ENCODE measurements around the gene PARVB. TPM values are rescaled to one million over a fixed set of nuclear protein-coding genes. Genes with fewer than 3 reads are reported as not detected.

Gene PARVB
- total RNA-seq, 1 experiment from 2014 or later = 33.0 TPM

GRCh38 chr22:44162960-44163359, 138.9 kb downstream of the PARVB start:
- Histone ChIP-seq H3K36me3 (no peaks in the 10 kb centered on the region), H3K27ac (no peak overlapping the region), H3K4me3 (no peak overlapping the region), H3K4me1 (replicated peaks) (peaks cover 16% of the 10 kb centered on the region), H3K27me3 (replicated peaks) (no peaks in the 10 kb centered on the region), H3K9me3 (replicated peaks) (no peaks in the 10 kb centered on the region)
- DNase-seq (ENCODE audit: low read depth in 1 of 2, low spot score in 2 of 2) = no peak

GRCh38 chr22:44163536-44163935, 139.4 kb downstream of the PARVB start:
- peaks cover 10% of the 10 kb centered on the region for H3K4me1 ChIP-seq (replicated peaks)
- H3K27me3 ChIP-seq (replicated peaks) = no peaks in the 10 kb centered on the region
- H3K36me3 ChIP-seq = no peaks in the 10 kb centered on the region
- no peak for DNase-seq (ENCODE audit: low read depth in 1 of 2, low spot score in 2 of 2)
- no peak overlapping the region for H3K4me3 ChIP-seq
- H3K9me3 ChIP-seq (replicated peaks) = no peaks in the 10 kb centered on the region
- H3K27ac ChIP-seq = no peak overlapping the region

GRCh38 chr22:44164031-44164430, 139.9 kb downstream of the PARVB start:
- H3K27me3 ChIP-seq (replicated peaks) = no peaks in the 10 kb centered on the region
- no peak overlapping the region for H3K4me3 ChIP-seq
- no peak for DNase-seq (ENCODE audit: low read depth in 1 of 2, low spot score in 2 of 2)
- no peak overlapping the region for H3K27ac ChIP-seq
- no peaks in the 10 kb centered on the region for H3K36me3 ChIP-seq
- H3K4me1 ChIP-seq (replicated peaks) = peaks cover 6% of the 10 kb centered on the region
- no peaks in the 10 kb centered on the region for H3K9me3 ChIP-seq (replicated peaks)

- no peaks in the 10 kb centered on the region for H3K4me1 ChIP-seq (replicated peaks)
- H3K4me3 ChIP-seq = no peak overlapping the region
- no peak overlapping the region for H3K27ac ChIP-seq
- no peak for DNase-seq (ENCODE audit: low read depth in 1 of 2, low spot score in 2 of 2)
- no peaks in the 10 kb centered on the region for H3K36me3 ChIP-seq
- no peaks in the 10 kb centered on the region for H3K27me3 ChIP-seq (replicated peaks)
- no peaks in the 10 kb centered on the region for H3K9me3 ChIP-seq (replicated peaks)
Measured at GRCh38 chr22:44165286-44165874, 141.3 kb downstream of the PARVB start.

GRCh38 chr22:44166498-44167276, 142.6 kb downstream of the PARVB start:
- Histone ChIP-seq H3K27ac (no peak overlapping the region), H3K4me1 (replicated peaks) (no peaks in the 10 kb centered on the region), H3K27me3 (replicated peaks) (no peaks in the 10 kb centered on the region), H3K4me3 (no peak overlapping the region), H3K36me3 (no peaks in the 10 kb centered on the region), H3K9me3 (replicated peaks) (no peaks in the 10 kb centered on the region)
- DNase-seq (ENCODE audit: low read depth in 1 of 2, low spot score in 2 of 2) = no peak

GRCh38 chr22:44167501-44167900, 143.4 kb downstream of the PARVB start:
- no peak for DNase-seq (ENCODE audit: low read depth in 1 of 2, low spot score in 2 of 2)
- H3K27me3 ChIP-seq (replicated peaks) = no peaks in the 10 kb centered on the region
- no peaks in the 10 kb centered on the region for H3K36me3 ChIP-seq
- no peaks in the 10 kb centered on the region for H3K9me3 ChIP-seq (replicated peaks)
- no peak overlapping the region for H3K4me3 ChIP-seq
- no peak overlapping the region for H3K27ac ChIP-seq
- no peaks in the 10 kb centered on the region for H3K4me1 ChIP-seq (replicated peaks)

- DNase-seq (ENCODE audit: low read depth in 1 of 2, low spot score in 2 of 2) = no peak
- H3K4me3 ChIP-seq = no peak overlapping the region
- no peaks in the 10 kb centered on the region for H3K36me3 ChIP-seq
- H3K27me3 ChIP-seq (replicated peaks) = no peaks in the 10 kb centered on the region
- no peak overlapping the region for H3K27ac ChIP-seq
- H3K4me1 ChIP-seq (replicated peaks) = no peaks in the 10 kb centered on the region
- H3K9me3 ChIP-seq (replicated peaks) = no peaks in the 10 kb centered on the region
Measured at GRCh38 chr22:44168206-44168605, 144.1 kb downstream of the PARVB start.

- Histone ChIP-seq H3K27ac (no peak overlapping the region), H3K9me3 (replicated peaks) (no peaks in the 10 kb centered on the region), H3K27me3 (replicated peaks) (no peaks in the 10 kb centered on the region), H3K4me3 (no peak overlapping the region), H3K4me1 (replicated peaks) (no peaks in the 10 kb centered on the region), H3K36me3 (no peaks in the 10 kb centered on the region)
- DNase-seq (ENCODE audit: low read depth in 1 of 2, low spot score in 2 of 2) = no peak
Measured at GRCh38 chr22:44170470-44170869, 146.4 kb downstream of the PARVB start.

- Histone ChIP-seq H3K27me3 (replicated peaks) (no peaks in the 10 kb centered on the region), H3K4me1 (replicated peaks) (no peaks in the 10 kb centered on the region), H3K27ac (no peak overlapping the region), H3K9me3 (replicated peaks) (no peaks in the 10 kb centered on the region), H3K4me3 (no peak overlapping the region), H3K36me3 (no peaks in the 10 kb centered on the region)
- DNase-seq (ENCODE audit: low read depth in 1 of 2, low spot score in 2 of 2) = no peak
Measured at GRCh38 chr22:44171561-44171960, 147.5 kb downstream of the PARVB start.

GRCh38 chr22:44172370-44173108, 148.4 kb downstream of the PARVB start:
- Histone ChIP-seq H3K4me1 (replicated peaks) (no peaks in the 10 kb centered on the region), H3K27ac (no peak overlapping the region), H3K27me3 (replicated peaks) (no peaks in the 10 kb centered on the region), H3K9me3 (replicated peaks) (no peaks in the 10 kb centered on the region), H3K36me3 (no peaks in the 10 kb centered on the region), H3K4me3 (no peak overlapping the region)
- no peak for DNase-seq (ENCODE audit: low read depth in 1 of 2, low spot score in 2 of 2)

GRCh38 chr22:44173154-44173553, 149.1 kb downstream of the PARVB start:
- Histone ChIP-seq H3K9me3 (replicated peaks) (no peaks in the 10 kb centered on the region), H3K36me3 (no peaks in the 10 kb centered on the region), H3K27me3 (replicated peaks) (no peaks in the 10 kb centered on the region), H3K4me1 (replicated peaks) (no peaks in the 10 kb centered on the region), H3K27ac (no peak overlapping the region), H3K4me3 (no peak overlapping the region)
- no peak for DNase-seq (ENCODE audit: low read depth in 1 of 2, low spot score in 2 of 2)

GRCh38 chr22:44175676-44176075, 151.6 kb downstream of the PARVB start:
- Histone ChIP-seq H3K9me3 (replicated peaks) (no peaks in the 10 kb centered on the region), H3K27me3 (replicated peaks) (no peaks in the 10 kb centered on the region), H3K36me3 (no peaks in the 10 kb centered on the region), H3K4me3 (no peak overlapping the region), H3K27ac (no peak overlapping the region), H3K4me1 (replicated peaks) (peaks cover under 1% of the 10 kb centered on the region)
- DNase-seq (ENCODE audit: low read depth in 1 of 2, low spot score in 2 of 2) = no peak

- H3K36me3 ChIP-seq = no peaks in the 10 kb centered on the region
- H3K4me1 ChIP-seq (replicated peaks) = peaks cover 19% of the 10 kb centered on the region
- no peak overlapping the region for H3K27ac ChIP-seq
- no peaks in the 10 kb centered on the region for H3K9me3 ChIP-seq (replicated peaks)
- no peaks in the 10 kb centered on the region for H3K27me3 ChIP-seq (replicated peaks)
- no peak overlapping the region for H3K4me3 ChIP-seq
- DNase-seq (ENCODE audit: low read depth in 1 of 2, low spot score in 2 of 2) = no peak
Measured at GRCh38 chr22:44179196-44179988, 155.3 kb downstream of the PARVB start.

All from SJSA1 (cell line).